IPS-20b (cell line): Measurements from ENCODE around the gene RPL37.
A peak's percentile ranks its signal among the peaks of the same experiment; 100 is the strongest.
"Not testable (repeated sequence)": the region's sequence is repeated elsewhere in the genome, so short reads cannot be mapped to it uniquely, and the experiment has no call there.

Experiments
- H3K27ac ChIP-seq: one replicate; pipeline ENCODE4 v1.5.1; 2013; ENCODE audit warnings: low read length
- H3K27me3 ChIP-seq: 2 replicates; pipeline ENCODE4 v1.6.1; 2013; ENCODE audit warnings: mild to moderate bottlenecking, low read length, inconsistent platforms; ENCODE audit not compliant: insufficient read depth
- H3K36me3 ChIP-seq: 2 replicates; pipeline ENCODE4 v1.6.1; 2013; ENCODE audit warnings: low read depth, mild to moderate bottlenecking, inconsistent platforms, low read length, moderate library complexity; ENCODE audit not compliant: insufficient read depth
- H3K4me1 ChIP-seq: 2 replicates; pipeline ENCODE4 v1.6.1; 2013; ENCODE audit warnings: mild to moderate bottlenecking, control low read depth, inconsistent platforms, low read length, moderate library complexity; ENCODE audit not compliant: insufficient read depth
- H3K4me3 ChIP-seq: 2 replicates; pipeline ENCODE4 v1.5.1; 2013; ENCODE audit warnings: mild to moderate bottlenecking, low read length, inconsistent platforms
- H3K9ac ChIP-seq: 2 replicates; pipeline ENCODE4 v1.6.1; 2013; ENCODE audit warnings: low read depth, mild to moderate bottlenecking, inconsistent platforms, low read length, moderate library complexity
- H3K9me3 ChIP-seq: 2 replicates; pipeline ENCODE4 v1.6.1; 2013; ENCODE audit warnings: mild to moderate bottlenecking, low read depth, low read length, inconsistent platforms; ENCODE audit not compliant: insufficient read depth

RPL37 gene

GRCh38 chr5:40865004-40865403 is 30.0 kb upstream of the RPL37 start:
- H3K27me3 ChIP-seq, H3K27ac ChIP-seq, H3K4me1 ChIP-seq, H3K9me3 ChIP-seq, H3K4me3 ChIP-seq, H3K36me3 ChIP-seq, H3K9ac ChIP-seq: not testable (repeated sequence)

GRCh38 chr5:40860711-40861110 is 25.7 kb upstream of the RPL37 start:
- Histone ChIP-seq H3K36me3 (no peaks in the 10 kb centered on the region), H3K4me3 (no peak overlapping the region), H3K27me3 (no peaks in the 10 kb centered on the region), H3K4me1 (no peaks in the 10 kb centered on the region), H3K9me3 (0 out of 2 replicates have a peak, but pooled peaks cover 2% of the 10 kb centered on the region), H3K9ac (no peak overlapping the region), H3K27ac (no peak overlapping the region)

GRCh38 chr5:40853632-40854192 is 18.7 kb upstream of the RPL37 start:
- Histone ChIP-seq H3K4me3 (no peak overlapping the region), H3K9ac (no peak overlapping the region), H3K9me3 (no peaks in the 10 kb centered on the region), H3K27ac (no peak overlapping the region), H3K4me1 (no peaks in the 10 kb centered on the region), H3K36me3 (no peaks in the 10 kb centered on the region), H3K27me3 (no peaks in the 10 kb centered on the region)

GRCh38 chr5:40847525-40847924 is 12.5 kb upstream of the RPL37 start:
- H3K9ac ChIP-seq: no peak overlapping the region
- H3K36me3 ChIP-seq: no peaks in the 10 kb centered on the region
- no peaks in the 10 kb centered on the region for H3K4me1 ChIP-seq
- no peaks in the 10 kb centered on the region for H3K27me3 ChIP-seq
- no peak overlapping the region for H3K27ac ChIP-seq
- no peak overlapping the region for H3K4me3 ChIP-seq
- no peaks in the 10 kb centered on the region for H3K9me3 ChIP-seq

DNA sequence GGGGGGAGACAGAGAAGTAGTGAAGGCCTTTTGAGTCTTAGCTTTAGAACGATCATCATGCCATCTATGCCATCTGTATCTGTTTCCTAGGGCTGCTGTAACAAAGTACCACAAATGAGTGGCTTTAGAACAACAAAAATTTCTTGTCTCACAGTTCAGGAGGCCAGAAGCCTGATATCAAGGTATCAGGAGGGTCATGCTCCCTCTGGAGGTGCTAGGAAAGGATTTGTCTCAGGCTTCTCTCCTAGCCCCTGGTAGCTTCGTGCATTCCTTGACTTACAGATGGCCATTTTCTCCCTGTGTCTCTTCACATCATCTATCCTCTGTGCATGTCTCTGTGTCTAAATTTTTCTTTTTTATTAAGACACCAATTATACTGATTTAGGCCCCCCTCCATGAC is 11.3 kb upstream of the RPL37 start:
- Histone ChIP-seq H3K4me3 (no peak overlapping the region), H3K9ac (no peak overlapping the region), H3K27me3 (no peaks in the 10 kb centered on the region), H3K4me1 (peaks cover 7% of the 10 kb centered on the region; the same call in 1 of the 2 replicates), H3K36me3 (no peaks in the 10 kb centered on the region), H3K27ac (no peak overlapping the region), H3K9me3 (no peaks in the 10 kb centered on the region)

DNA sequence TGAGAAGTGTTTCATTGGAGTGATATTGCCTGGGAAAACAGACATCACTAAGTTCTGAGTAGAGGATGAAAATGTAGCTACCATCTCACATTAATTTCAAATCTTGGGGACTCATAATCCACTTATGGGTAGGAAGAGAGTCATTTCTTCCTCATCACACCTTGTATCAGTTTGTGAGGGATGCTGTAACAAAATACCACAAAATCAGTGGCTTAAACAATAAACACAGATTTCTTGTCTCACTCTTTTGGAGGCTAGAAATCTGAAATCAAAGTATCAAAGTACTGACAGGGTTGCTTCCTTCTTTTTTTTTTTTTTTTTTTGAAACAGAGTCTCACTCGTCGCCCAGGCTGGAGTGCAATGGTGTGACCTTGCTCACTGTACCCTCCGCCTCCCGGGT is 9.5 kb upstream of the RPL37 start:
- Histone ChIP-seq H3K9ac (no peak overlapping the region), H3K36me3 (no peaks in the 10 kb centered on the region), H3K27me3 (no peaks in the 10 kb centered on the region), H3K4me1 (peaks cover 12% of the 10 kb centered on the region; the same call in 1 of the 2 replicates), H3K27ac (no peak overlapping the region), H3K9me3 (no peaks in the 10 kb centered on the region), H3K4me3 (no peak overlapping the region)

DNA sequence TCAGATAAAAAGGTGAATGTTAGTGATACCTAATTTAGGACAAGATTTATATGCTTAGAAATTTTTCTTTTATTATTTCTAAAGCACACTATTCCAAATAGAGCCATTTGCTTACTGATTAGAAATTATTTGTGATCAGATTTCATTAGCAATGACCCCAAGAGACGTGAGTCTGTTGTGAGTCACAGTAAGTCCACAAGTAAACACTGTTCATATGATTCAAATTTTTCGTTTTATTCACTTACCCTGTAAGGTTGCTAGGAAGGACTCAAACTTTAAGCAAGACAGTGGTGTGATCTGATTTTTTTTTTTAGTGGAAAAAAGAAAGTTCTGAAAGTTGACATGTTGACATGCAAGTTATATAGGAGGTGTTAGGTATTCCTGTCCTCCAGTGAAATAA is 7.3 kb upstream of the RPL37 start:
- Histone ChIP-seq H3K27me3 (no peaks in the 10 kb centered on the region), H3K27ac (no peak overlapping the region), H3K9ac (no peak overlapping the region), H3K9me3 (no peaks in the 10 kb centered on the region), H3K4me1 (peaks cover 12% of the 10 kb centered on the region; the same call in 1 of the 2 replicates), H3K36me3 (no peaks in the 10 kb centered on the region), H3K4me3 (no peak overlapping the region)

DNA sequence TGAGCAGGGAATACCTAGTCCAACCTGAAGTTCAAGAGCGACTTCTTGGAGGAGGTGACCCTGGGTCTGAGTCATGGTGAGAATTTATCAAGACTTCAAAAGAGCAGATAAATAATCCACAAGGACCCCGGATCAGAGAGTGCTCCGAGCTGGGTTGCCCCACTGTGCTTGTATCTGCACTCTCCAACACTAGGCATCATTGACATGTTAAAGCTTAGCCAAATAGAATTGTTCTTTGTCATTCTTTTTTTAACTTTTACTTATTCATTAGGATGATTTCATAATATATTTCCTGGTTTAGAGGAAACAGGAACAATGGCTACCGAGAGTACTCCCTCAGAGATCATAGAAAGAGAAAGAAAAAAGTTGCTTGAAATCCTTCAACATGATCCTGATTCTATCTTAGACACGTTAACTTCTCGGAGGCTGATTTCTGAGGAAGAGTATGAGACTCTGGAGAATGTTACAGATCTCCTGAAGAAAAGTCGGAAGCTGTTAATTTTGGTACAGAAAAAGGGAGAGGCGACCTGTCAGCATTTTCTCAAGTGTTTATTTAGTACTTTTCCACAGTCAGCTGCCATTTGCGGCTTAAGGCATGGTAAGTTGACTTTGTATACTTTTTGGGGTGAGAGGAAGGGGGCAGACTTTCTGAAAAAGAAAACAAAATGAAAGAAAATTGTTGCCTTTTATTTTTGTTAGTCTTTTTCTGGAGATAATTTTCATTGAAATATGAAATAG is 6.2 kb upstream of the RPL37 start, which contains the start of gene CARD6:
Gene CARD6 (plus strand): TSS at position 300 of the 738 bp plus-strand sequence. CDS start 16 bp downstream, at position 316.
- peaks cover 12% of the 10 kb centered on the region; the same call in 1 of the 2 replicates for H3K4me1 ChIP-seq
- no peaks in the 10 kb centered on the region for H3K9me3 ChIP-seq
- H3K4me3 ChIP-seq: peak within 1 kb of the TSS; percentile 67
- no peaks in the 10 kb centered on the region for H3K27me3 ChIP-seq
- peak within 1 kb of the TSS; percentile 77 for H3K9ac ChIP-seq
- H3K36me3 ChIP-seq: no peaks in the 10 kb centered on the region
- peak within 1 kb of the TSS; percentile 59 for H3K27ac ChIP-seq

DNA sequence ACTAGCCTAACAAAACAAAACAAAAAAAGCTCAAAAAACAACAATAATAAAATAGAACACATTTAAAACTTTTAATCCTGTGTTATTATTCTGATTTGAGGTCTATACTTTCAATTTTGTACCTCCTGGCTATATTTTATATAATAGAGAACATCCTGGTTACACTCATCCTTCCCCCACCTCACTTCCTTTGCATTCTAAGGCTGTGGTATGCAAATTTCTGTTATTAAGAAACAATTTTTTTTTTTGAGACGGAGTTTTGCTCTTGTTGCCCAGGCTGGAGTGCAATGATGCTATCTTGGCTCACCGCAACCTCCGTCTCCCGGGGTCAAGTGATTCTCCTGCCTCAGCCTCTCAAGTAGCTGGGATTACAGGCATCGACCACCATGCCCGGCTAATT is 3.1 kb upstream of the RPL37 start:
- peaks cover 17% of the 10 kb centered on the region; the same call in 1 of the 2 replicates for H3K4me1 ChIP-seq
- no peak overlapping the region for H3K27ac ChIP-seq

DNA sequence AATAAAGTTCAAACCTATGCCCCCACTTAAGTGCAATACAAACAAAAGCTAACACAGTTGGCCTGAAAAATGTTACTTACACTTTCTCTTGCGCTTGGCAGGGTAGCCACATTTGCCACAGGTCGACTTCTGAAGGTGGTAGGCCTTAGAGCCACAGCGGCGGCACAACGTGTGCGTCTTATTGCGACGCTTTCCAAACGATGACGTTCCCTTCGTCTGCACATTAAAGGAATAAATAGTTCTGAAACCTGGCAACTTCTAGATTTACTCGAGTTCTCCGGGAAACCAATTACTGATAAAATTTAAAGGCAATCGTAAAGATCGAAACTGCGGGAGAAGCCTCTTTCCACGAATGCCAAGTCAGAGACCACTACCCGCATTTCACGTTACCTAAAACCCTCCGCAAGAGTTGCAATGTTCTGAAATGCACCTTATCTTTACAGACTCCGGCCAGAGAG is 602 bp downstream of the RPL37 start:
- Histone ChIP-seq H3K27ac (peak overlapping the region; percentile 98), H3K4me3 (peak overlapping the region; percentile 86), H3K9me3 (no peaks in the 10 kb centered on the region), H3K4me1 (peaks cover 18% of the 10 kb centered on the region), H3K9ac (peak overlapping the region; percentile 99), H3K36me3 (peaks cover 54% of the 10 kb centered on the region), H3K27me3 (no peaks in the 10 kb centered on the region)

More for the DNA sequence above, 3.1 kb upstream of the RPL37 start:
- H3K9me3 ChIP-seq: no peaks in the 10 kb centered on the region
- peaks cover 17% of the 10 kb centered on the region for H3K36me3 ChIP-seq
- H3K9ac ChIP-seq: no peak overlapping the region
- H3K4me3 ChIP-seq: no peak overlapping the region
- H3K27me3 ChIP-seq: no peaks in the 10 kb centered on the region

GRCh38 chr5:40833712-40834229 is 1.3 kb downstream of the RPL37 start:
- Histone ChIP-seq H3K27me3 (no peaks in the 10 kb centered on the region), H3K9ac (peak overlapping the region; percentile 99), H3K4me1 (peaks cover 18% of the 10 kb centered on the region), H3K4me3 (peak overlapping the region; percentile 86), H3K27ac (no peak overlapping the region), H3K36me3 (peaks cover 61% of the 10 kb centered on the region), H3K9me3 (no peaks in the 10 kb centered on the region)

DNA sequence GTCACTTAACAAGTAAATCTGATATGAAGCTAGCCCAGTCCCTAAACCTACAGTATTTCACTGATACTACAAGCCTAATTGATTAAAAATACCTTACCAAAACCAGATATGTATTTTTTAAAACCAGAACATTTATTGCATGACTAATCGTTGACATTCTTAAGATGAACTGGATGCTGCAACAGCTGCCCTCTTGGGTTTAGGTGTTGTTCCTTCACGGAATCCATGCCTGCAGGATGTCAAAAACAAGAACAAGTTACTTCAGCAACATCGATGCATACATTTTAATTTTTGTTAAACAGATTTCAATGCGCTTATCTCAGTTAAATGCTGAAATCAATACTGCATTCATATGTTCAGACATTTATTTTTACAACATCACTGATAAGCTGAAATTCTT is 2.7 kb downstream of the RPL37 start:
- no peaks in the 10 kb centered on the region for H3K9me3 ChIP-seq
- H3K36me3 ChIP-seq: peaks cover 75% of the 10 kb centered on the region
- H3K4me3 ChIP-seq: peak overlapping the region; percentile 86
- peaks cover 18% of the 10 kb centered on the region for H3K4me1 ChIP-seq
- H3K27me3 ChIP-seq: no peaks in the 10 kb centered on the region
- H3K9ac ChIP-seq: peak overlapping the region; percentile 99; the same call in 1 of the 2 replicates
- no peak overlapping the region for H3K27ac ChIP-seq
